ENCODE results near the gene PAK1.
"Not testable (repeated sequence)": the region's sequence is repeated elsewhere in the genome, so short reads cannot be mapped to it uniquely, and the experiment has no call there.

Gene PAK1

DNA sequence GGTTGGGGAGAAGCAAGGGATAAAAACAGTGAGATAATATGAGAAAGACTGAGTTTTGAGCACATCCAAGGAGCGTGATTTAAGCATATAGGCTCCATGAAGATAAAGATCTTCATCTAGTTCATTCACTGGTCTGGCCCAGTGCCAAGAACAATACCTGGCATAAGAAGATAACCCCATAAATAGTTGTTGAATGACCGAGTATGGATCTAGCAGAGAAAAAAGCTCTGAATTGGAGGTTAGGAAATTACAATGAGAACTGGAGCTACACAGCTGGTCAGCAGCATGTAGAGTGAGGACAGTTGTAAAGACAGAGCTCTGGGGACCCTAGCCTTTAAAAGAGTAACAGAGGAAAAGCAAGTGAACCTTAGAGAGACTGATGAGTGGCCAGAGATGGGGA is 33.0 kb upstream of the PAK1 start:
- DNase-seq (ENCODE audit: insufficient read length) (no peak), FAIRE-seq (no peak)
- TF ChIP-seq POLR2AphosphoS5 (IDR thresholded peaks at IDR 0.05; ENCODE audit: low read depth, low read length) (no peak), TAF1 (IDR thresholded peaks at IDR 0.05; ENCODE audit: borderline replicate concordance, low read depth, low read length) (no peak), POLR2A (IDR thresholded peaks at IDR 0.05; ENCODE audit: low read depth, low read length) (no peak)

GRCh38 chr11:77505956-77506355 is 32.1 kb upstream of the PAK1 start:
- FAIRE-seq = no peak
- DNase-seq (ENCODE audit: insufficient read length) = no peak
- TF ChIP-seq TAF1 (IDR thresholded peaks at IDR 0.05; ENCODE audit: borderline replicate concordance, low read depth, low read length) (no peak), POLR2AphosphoS5 (IDR thresholded peaks at IDR 0.05; ENCODE audit: low read depth, low read length) (no peak), POLR2A (IDR thresholded peaks at IDR 0.05; ENCODE audit: low read depth, low read length) (no peak)

- FAIRE-seq (no peak), DNase-seq (ENCODE audit: insufficient read length) (no peak)
- no peak for TF ChIP-seq TAF1 (IDR thresholded peaks at IDR 0.05; ENCODE audit: borderline replicate concordance, low read depth, low read length)
- TF ChIP-seq POLR2AphosphoS5 (IDR thresholded peaks at IDR 0.05; ENCODE audit: low read depth, low read length) = no peak
- no peak for TF ChIP-seq POLR2A (IDR thresholded peaks at IDR 0.05; ENCODE audit: low read depth, low read length)
Measured at GRCh38 chr11:77503006-77503405, 29.1 kb upstream of the PAK1 start.

DNA sequence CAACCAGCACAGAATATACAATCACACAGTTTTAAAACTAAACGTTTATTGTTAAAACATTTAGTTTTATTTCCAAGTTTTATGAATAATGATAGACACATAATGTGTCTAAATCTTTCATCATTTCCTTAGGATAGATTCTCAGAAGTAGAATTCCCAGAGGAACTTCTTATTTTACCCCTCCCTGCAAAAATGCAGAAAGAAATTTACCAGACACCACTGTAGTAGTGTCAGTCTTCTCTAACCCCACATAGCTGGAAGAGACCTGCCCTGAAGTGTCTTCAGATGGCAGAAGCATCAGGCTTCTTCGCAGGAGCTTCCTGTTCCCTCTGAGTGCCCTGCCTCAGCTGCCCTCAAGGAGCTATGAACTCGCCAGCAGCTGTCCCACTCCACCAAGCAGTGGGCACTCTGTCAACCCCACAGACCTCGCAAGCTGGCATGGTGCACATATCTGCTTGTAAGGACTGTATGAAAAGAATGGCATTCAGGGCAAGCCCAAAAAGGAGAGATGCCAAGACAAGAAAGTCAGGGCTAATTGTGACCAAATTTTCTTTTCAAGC is 28.5 kb upstream of the PAK1 start:
- DNase-seq (ENCODE audit: insufficient read length) = no peak
- no peak for FAIRE-seq
- TF ChIP-seq POLR2AphosphoS5 (IDR thresholded peaks at IDR 0.05; ENCODE audit: low read depth, low read length) (no peak), TAF1 (IDR thresholded peaks at IDR 0.05; ENCODE audit: borderline replicate concordance, low read depth, low read length) (no peak), POLR2A (IDR thresholded peaks at IDR 0.05; ENCODE audit: low read depth, low read length) (no peak)

DNA sequence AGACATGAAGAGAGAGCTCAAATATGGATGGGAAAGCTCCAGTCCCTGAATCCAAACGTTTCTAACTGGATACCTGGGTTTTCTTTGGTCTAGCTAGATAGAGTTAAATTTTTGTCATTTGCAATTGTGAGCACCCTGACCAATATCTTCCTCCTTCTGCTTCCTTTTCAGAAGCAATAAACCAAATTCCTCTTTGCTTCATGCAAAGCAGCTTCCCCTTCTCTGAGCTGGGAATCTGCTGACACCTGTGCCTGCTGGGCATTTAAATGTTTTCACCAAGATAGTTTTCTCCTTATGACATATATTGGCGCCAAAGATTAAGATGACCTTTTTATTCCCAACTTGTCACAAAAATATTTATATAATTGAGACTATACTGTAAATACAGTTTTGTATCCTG is 27.9 kb upstream of the PAK1 start:
- DNase-seq (ENCODE audit: insufficient read length) = no peak
- no peak for TF ChIP-seq POLR2AphosphoS5 (IDR thresholded peaks at IDR 0.05; ENCODE audit: low read depth, low read length)
- TF ChIP-seq TAF1 (IDR thresholded peaks at IDR 0.05; ENCODE audit: borderline replicate concordance, low read depth, low read length) = no peak
- no peak for TF ChIP-seq POLR2A (IDR thresholded peaks at IDR 0.05; ENCODE audit: low read depth, low read length)
- no peak for FAIRE-seq

GRCh38 chr11:77497368-77497767 is 23.5 kb upstream of the PAK1 start:
- no peak for TF ChIP-seq TAF1 (IDR thresholded peaks at IDR 0.05; ENCODE audit: borderline replicate concordance, low read depth, low read length)
- TF ChIP-seq POLR2AphosphoS5 (IDR thresholded peaks at IDR 0.05; ENCODE audit: low read depth, low read length) = no peak
- TF ChIP-seq POLR2A (IDR thresholded peaks at IDR 0.05; ENCODE audit: low read depth, low read length) = no peak
- FAIRE-seq = peak; percentile 67
- no peak for DNase-seq (ENCODE audit: insufficient read length)

DNA sequence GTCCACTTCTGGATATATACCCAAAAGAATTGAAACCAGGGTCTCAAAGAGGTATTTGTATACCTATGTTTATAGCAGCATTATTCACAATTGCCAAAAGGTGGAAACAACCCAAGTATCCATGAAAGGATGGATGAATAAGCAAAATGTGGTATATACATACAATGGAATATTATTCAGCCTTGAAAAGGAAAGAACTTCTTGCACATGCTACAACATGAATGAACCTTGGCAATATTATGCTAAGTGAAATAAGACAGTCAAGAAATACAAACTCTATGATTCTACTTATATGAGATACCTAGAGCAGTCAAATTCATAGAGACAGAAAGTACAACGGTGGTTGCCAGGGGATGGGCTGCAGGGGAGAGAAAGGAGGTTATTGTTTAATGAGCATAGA is 21.6 kb upstream of the PAK1 start:
- TF ChIP-seq TAF1 (IDR thresholded peaks at IDR 0.05; ENCODE audit: borderline replicate concordance, low read depth, low read length) (no peak), POLR2AphosphoS5 (IDR thresholded peaks at IDR 0.05; ENCODE audit: low read depth, low read length) (no peak), POLR2A (IDR thresholded peaks at IDR 0.05; ENCODE audit: low read depth, low read length) (no peak)
- FAIRE-seq (no peak), DNase-seq (ENCODE audit: insufficient read length) (no peak)

DNA sequence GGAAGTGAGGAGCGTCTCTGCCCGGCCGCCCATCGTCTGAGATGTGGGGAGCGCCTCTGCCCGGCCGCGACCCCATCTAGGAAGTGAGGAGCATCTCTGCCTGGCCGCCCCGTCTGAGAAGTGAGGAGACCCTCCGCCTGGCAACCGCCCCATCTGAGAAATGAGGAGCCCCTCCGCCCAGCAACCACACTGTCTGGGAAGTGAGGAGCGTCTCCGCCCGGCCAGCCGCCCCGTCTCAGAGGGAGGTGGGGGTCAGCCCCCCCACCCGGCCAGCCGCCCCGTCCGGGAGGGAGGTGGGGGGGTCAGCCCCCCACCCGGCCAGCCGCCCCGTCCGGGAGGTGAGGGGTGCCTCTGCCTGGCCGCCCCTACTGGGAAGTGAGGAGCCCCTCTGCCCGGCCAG is 16.1 kb upstream of the PAK1 start:
- not testable (repeated sequence) for FAIRE-seq; DNase-seq (ENCODE audit: insufficient read length)

- no peak for DNase-seq (ENCODE audit: insufficient read length)
- no peak for TF ChIP-seq POLR2A (IDR thresholded peaks at IDR 0.05; ENCODE audit: low read depth, low read length)
- no peak for TF ChIP-seq TAF1 (IDR thresholded peaks at IDR 0.05; ENCODE audit: borderline replicate concordance, low read depth, low read length)
- no peak for TF ChIP-seq POLR2AphosphoS5 (IDR thresholded peaks at IDR 0.05; ENCODE audit: low read depth, low read length)
- FAIRE-seq = no peak
Measured at GRCh38 chr11:77487790-77488189, 13.9 kb upstream of the PAK1 start.

GRCh38 chr11:77479746-77480352 is 6.0 kb upstream of the PAK1 start:
- DNase-seq (ENCODE audit: insufficient read length) (no peak), FAIRE-seq (peak; percentile 48)
- no peak for TF ChIP-seq TAF1 (IDR thresholded peaks at IDR 0.05; ENCODE audit: borderline replicate concordance, low read depth, low read length)
- TF ChIP-seq POLR2AphosphoS5 (IDR thresholded peaks at IDR 0.05; ENCODE audit: low read depth, low read length) = no peak
- no peak for TF ChIP-seq POLR2A (IDR thresholded peaks at IDR 0.05; ENCODE audit: low read depth, low read length)

GRCh38 chr11:77475206-77475605 is 1.3 kb upstream of the PAK1 start:
- no peak for FAIRE-seq

GRCh38 chr11:77474684-77475060 is 778 bp upstream of the PAK1 start:
- FAIRE-seq = no peak
- no peak for DNase-seq (ENCODE audit: insufficient read length)
- no peak for TF ChIP-seq POLR2A (IDR thresholded peaks at IDR 0.05; ENCODE audit: low read depth, low read length)
- TF ChIP-seq TAF1 (IDR thresholded peaks at IDR 0.05; ENCODE audit: borderline replicate concordance, low read depth, low read length) = no peak
- TF ChIP-seq POLR2AphosphoS5 (IDR thresholded peaks at IDR 0.05; ENCODE audit: low read depth, low read length) = no peak

More at GRCh38 chr11:77475206-77475605, 1.3 kb upstream of the PAK1 start:
- DNase-seq (ENCODE audit: insufficient read length) = no peak
- TF ChIP-seq POLR2AphosphoS5 (IDR thresholded peaks at IDR 0.05; ENCODE audit: low read depth, low read length) (no peak), POLR2A (IDR thresholded peaks at IDR 0.05; ENCODE audit: low read depth, low read length) (no peak), TAF1 (IDR thresholded peaks at IDR 0.05; ENCODE audit: borderline replicate concordance, low read depth, low read length) (no peak)

Measured in GM12892 (cell line).